Stimulated activated naive B cell treated with anti-CD40 and anti-IgM and Interleukin-4, amounts not matched to agents 10 μg/mL and 1 μg/mL and 100 μg/mL, for 72 hours (primary cell): ENCODE data around the gene EPAS1.

ENCODE experiments used
- ATAC-seq, 2 donors: fragments of 150-1000 bp; cut with Tn5 transposase; replicated peaks; 2 replicates each; pipeline ENCODE4 v1.10.0; 2021; ENCODE audit warnings: moderate library complexity in 1 of 2
- DNase-seq: peaks from one replicate; pipeline ENCODE4 v3.0.0; 2021
- H3K27ac Mint-ChIP-seq: one replicate; pipeline ENCODE4 v1.8.0; 2022; ENCODE audit warnings: mild to moderate bottlenecking, mixed read lengths
- H3K27me3 Mint-ChIP-seq, 2 donors: one replicate each; pipeline ENCODE4 v1.8.0; 2022; ENCODE audit warnings: mixed read lengths in 2 of 2
- H3K36me3 Mint-ChIP-seq, 2 donors: one replicate each; pipeline ENCODE4 v1.8.0; 2022; ENCODE audit warnings: mixed read lengths in 2 of 2, mild to moderate bottlenecking in 1 of 2
- H3K4me1 Mint-ChIP-seq, 2 donors: one replicate each; pipeline ENCODE4 v1.8.0; 2022; ENCODE audit warnings: mixed read lengths in 2 of 2, mild to moderate bottlenecking in 1 of 2
- H3K4me3 Mint-ChIP-seq, 2 donors: one replicate each; pipeline ENCODE4 v1.8.0; 2022; ENCODE audit warnings: mild to moderate bottlenecking in 2 of 2, mixed read lengths in 2 of 2, moderate library complexity in 1 of 2
- H3K9me3 Mint-ChIP-seq, 2 donors: one replicate each; pipeline ENCODE4 v1.8.0; 2022; ENCODE audit warnings: mixed read lengths in 2 of 2, mild to moderate bottlenecking in 1 of 2

The EPAS1 gene

DNA sequence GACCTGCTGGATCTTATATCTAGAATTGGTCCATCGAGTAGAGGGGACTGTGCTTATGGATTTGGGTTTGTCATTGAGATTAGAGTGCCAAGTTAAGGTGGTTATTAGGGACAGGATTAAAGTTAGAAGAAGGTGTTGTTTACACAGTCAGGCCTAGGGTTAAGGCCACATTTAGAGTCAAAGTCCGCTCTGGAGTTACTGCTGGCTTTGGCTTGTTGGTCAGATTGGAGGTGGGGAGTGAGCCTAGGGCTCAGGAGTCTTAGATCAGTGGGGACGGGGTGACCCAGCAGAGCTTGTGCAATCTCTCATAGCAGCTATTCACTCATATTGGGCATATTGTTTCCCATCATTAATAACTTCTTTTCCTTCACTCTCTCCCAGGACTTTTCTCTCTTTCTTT lies 13.5 kb upstream of the EPAS1 start:
- Mint-ChIP-seq H3K4me1 (no peaks in the 10 kb centered on the region), H3K9me3 (no peaks in the 10 kb centered on the region)

DNA sequence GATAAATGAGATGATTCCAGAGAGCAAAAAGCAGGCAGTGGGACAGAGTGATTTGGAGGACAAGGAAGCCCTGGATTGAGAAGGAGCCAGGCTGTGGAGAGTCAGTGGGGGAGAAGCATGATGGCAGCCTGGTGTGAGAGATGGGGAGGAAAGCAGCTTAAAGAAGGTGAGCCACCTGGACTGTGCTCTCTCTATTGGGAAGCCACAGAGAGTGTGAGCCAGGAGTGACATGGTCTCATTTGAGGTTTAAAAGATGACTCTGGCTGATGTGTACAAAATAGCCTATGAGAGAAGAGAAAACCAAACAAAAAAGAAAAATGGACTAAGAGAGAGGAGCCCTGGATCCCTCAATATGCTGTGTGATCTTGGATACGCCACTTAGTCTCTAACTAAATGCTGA lies 12.9 kb upstream of the EPAS1 start:
- DNase-seq (no peak), ATAC-seq (no peak)
- Mint-ChIP-seq H3K9me3 (no peaks in the 10 kb centered on the region), H3K27ac (no peak overlapping the region), H3K4me3 (no peak overlapping the region), H3K36me3 (no peaks in the 10 kb centered on the region), H3K27me3 (peaks cover 5 to 8% of the 10 kb centered on the region in 2 donors), H3K4me1 (no peaks in the 10 kb centered on the region)

More for the DNA sequence above, 13.5 kb upstream of the EPAS1 start:
- ATAC-seq (no peak), DNase-seq (no peak)
- Mint-ChIP-seq H3K27ac (no peak overlapping the region), H3K27me3 (peaks cover 10 to 13% of the 10 kb centered on the region in 2 donors), H3K4me3 (no peak overlapping the region), H3K36me3 (no peaks in the 10 kb centered on the region)

DNA sequence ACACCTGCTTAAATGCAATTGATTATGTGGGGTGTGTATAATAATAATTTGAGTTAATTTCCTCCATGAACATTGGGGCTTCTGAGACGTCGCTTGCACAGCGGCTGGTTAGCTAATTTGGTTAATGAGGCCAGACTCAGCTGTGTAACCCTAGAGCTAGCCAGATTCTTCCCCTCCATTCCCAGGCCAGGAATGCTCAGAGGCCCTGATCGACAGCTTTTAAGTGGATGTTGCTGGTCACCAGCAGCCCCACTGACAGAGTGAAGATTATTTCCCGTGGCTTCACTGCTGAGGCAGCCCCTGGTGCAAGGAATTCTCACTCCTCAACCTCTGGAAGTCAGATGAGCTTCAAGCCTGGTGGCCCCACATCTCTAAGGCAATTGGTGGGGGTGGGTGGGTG lies 12.4 kb upstream of the EPAS1 start:
- Mint-ChIP-seq H3K9me3 (no peaks in the 10 kb centered on the region), H3K27ac (no peak overlapping the region), H3K36me3 (no peaks in the 10 kb centered on the region), H3K27me3 (peaks cover 5 to 8% of the 10 kb centered on the region in 2 donors), H3K4me1 (no peaks in the 10 kb centered on the region), H3K4me3 (no peak overlapping the region)
- no peak for ATAC-seq
- DNase-seq: no peak

GRCh38 chr2:46286715-46287114 lies 10.5 kb upstream of the EPAS1 start:
- no peak for ATAC-seq
- no peaks in the 10 kb centered on the region for H3K9me3 Mint-ChIP-seq
- H3K4me1 Mint-ChIP-seq: no peaks in the 10 kb centered on the region
- no peak for DNase-seq
- no peaks in the 10 kb centered on the region for H3K36me3 Mint-ChIP-seq
- no peak overlapping the region for H3K27ac Mint-ChIP-seq
- no peak overlapping the region for H3K4me3 Mint-ChIP-seq
- peaks cover 6 to 10% of the 10 kb centered on the region in 2 donors for H3K27me3 Mint-ChIP-seq

GRCh38 chr2:46290078-46290477 lies 7.1 kb upstream of the EPAS1 start:
- Mint-ChIP-seq H3K4me3 (no peak overlapping the region), H3K4me1 (no peaks in the 10 kb centered on the region), H3K36me3 (no peaks in the 10 kb centered on the region), H3K27me3 (peaks cover 5 to 8% of the 10 kb centered on the region in 2 donors), H3K27ac (no peak overlapping the region), H3K9me3 (no peaks in the 10 kb centered on the region)
- DNase-seq (no peak), ATAC-seq (no peak)

GRCh38 chr2:46293466-46293865 lies 3.7 kb upstream of the EPAS1 start:
- Mint-ChIP-seq H3K4me3 (no peak overlapping the region), H3K27me3 (peaks cover 28 to 35% of the 10 kb centered on the region in 2 donors), H3K27ac (no peak overlapping the region), H3K9me3 (no peaks in the 10 kb centered on the region), H3K4me1 (peaks cover 10 to 17% of the 10 kb centered on the region in 2 donors), H3K36me3 (no peaks in the 10 kb centered on the region)
- DNase-seq: no peak
- ATAC-seq: no peak

- DNase-seq (no peak), ATAC-seq (no peak)
- peaks cover 35 to 43% of the 10 kb centered on the region in 2 donors for H3K27me3 Mint-ChIP-seq
- peaks cover 16 to 26% of the 10 kb centered on the region in 2 donors for H3K4me1 Mint-ChIP-seq
- no peaks in the 10 kb centered on the region for H3K36me3 Mint-ChIP-seq
- H3K9me3 Mint-ChIP-seq: no peaks in the 10 kb centered on the region
- H3K27ac Mint-ChIP-seq: no peak overlapping the region
- H3K4me3 Mint-ChIP-seq: no peak overlapping the region
These were observed 2.9 kb upstream of the EPAS1 start for GRCh38 chr2:46294176-46294836.

DNA sequence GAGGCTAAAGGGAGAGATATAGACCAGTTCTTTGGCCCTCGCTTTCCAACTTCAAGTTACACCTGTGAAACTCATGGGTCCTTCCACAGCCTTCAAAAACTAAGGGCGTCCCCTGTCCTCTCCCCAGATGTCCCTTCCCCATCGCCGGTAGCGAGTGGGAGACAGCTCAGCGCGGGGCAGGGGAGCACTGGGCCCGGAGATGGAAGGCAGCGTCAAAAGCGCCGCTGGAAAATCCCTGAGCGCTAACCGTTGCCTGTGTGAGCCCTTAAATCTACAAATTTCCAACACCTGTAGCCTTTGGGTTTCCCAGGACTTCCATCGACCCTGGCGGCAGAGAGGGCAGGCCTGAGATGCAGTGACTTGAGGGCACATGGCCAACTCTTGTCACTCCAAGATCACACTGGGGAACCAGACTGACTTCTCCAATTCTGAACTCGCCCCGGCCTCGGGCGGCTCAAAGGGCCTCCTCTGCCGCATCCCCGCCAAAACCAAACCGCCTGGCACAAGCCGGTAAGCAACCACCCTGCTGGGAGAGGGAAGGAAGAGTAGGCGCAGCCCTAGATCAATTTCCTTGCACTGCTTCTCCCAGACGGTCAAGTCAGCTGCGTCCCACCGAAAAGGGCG lies 879 bp upstream of the EPAS1 start:
- peak; percentile 6 to 26 for ATAC-seq

DNA sequence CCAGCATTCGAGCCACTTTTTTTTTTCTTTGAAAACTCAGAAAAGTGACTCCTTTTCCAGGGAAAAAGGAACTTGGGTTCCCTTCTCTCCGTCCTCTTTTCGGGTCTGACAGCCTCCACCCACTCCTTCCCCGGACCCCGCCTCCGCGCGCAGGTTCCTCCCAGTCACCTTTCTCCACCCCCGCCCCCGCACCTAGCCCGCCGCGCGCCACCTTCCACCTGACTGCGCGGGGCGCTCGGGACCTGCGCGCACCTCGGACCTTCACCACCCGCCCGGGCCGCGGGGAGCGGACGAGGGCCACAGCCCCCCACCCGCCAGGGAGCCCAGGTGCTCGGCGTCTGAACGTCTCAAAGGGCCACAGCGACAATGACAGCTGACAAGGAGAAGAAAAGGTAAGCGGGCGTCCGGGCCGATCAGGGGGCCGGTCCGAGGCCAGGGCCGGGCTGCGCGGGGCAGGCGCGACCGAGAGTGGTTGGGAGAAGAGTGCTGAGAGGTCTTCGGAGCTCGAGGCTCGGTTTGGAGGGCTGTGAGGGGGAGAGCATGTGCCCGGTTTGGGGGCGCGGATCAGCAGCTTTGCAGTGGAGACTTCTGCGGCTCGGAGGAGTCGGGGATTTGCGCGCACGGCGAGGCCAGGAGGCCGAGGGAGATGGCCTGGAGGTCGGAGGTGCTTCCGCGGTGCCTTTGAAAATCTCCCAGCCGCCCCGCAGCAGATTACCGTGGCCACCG lies 502 bp downstream of the EPAS1 start:
- no peaks in the 10 kb centered on the region for H3K36me3 Mint-ChIP-seq
- peaks cover 57 to 60% of the 10 kb centered on the region in 2 donors for H3K27me3 Mint-ChIP-seq
- DNase-seq: peak; percentile 26
- peaks cover 22 to 31% of the 10 kb centered on the region in 2 donors for H3K4me1 Mint-ChIP-seq
- H3K9me3 Mint-ChIP-seq: no peaks in the 10 kb centered on the region
- H3K4me3 Mint-ChIP-seq: peak overlapping the region; percentile 85 to 90
- peak overlapping the region; percentile 86 for H3K27ac Mint-ChIP-seq
- ATAC-seq: peak; percentile 40 to 46

More for the DNA sequence above, 879 bp upstream of the EPAS1 start:
- Mint-ChIP-seq H3K27ac (no peak overlapping the region), H3K36me3 (no peaks in the 10 kb centered on the region), H3K4me1 (peaks cover 22 to 31% of the 10 kb centered on the region in 2 donors), H3K4me3 (peak overlapping the region; percentile 62 to 78), H3K9me3 (no peaks in the 10 kb centered on the region), H3K27me3 (peaks cover 53% of the 10 kb centered on the region in 2 donors)
- peak; percentile 9 for DNase-seq

- H3K4me1 Mint-ChIP-seq: peaks cover 22 to 31% of the 10 kb centered on the region in 2 donors
- H3K9me3 Mint-ChIP-seq: no peaks in the 10 kb centered on the region
- no peaks in the 10 kb centered on the region for H3K36me3 Mint-ChIP-seq
- peak overlapping the region; percentile 86 for H3K27ac Mint-ChIP-seq
- peak overlapping the region; percentile 85 to 90 for H3K4me3 Mint-ChIP-seq
- DNase-seq (no peak), ATAC-seq (no peak)
- peaks cover 61 to 64% of the 10 kb centered on the region in 2 donors for H3K27me3 Mint-ChIP-seq
These were observed 990 bp downstream of the EPAS1 start for GRCh38 chr2:46298272-46298521.

GRCh38 chr2:46298522-46299353 lies 1.5 kb downstream of the EPAS1 start:
- Mint-ChIP-seq H3K9me3 (no peaks in the 10 kb centered on the region), H3K4me1 (peaks cover 22 to 31% of the 10 kb centered on the region in 2 donors), H3K36me3 (no peaks in the 10 kb centered on the region), H3K4me3 (peak overlapping the region; percentile 85 to 90), H3K27me3 (peaks cover 66 to 70% of the 10 kb centered on the region in 2 donors), H3K27ac (peak overlapping the region; percentile 86)
- no peak for ATAC-seq
- DNase-seq: no peak

- peak overlapping the region; percentile 85 to 90 for H3K4me3 Mint-ChIP-seq
- no peak for ATAC-seq
- no peak overlapping the region for H3K27ac Mint-ChIP-seq
- H3K4me1 Mint-ChIP-seq: peaks cover 22 to 31% of the 10 kb centered on the region in 2 donors
- no peaks in the 10 kb centered on the region for H3K36me3 Mint-ChIP-seq
- no peaks in the 10 kb centered on the region for H3K9me3 Mint-ChIP-seq
- peaks cover 69 to 74% of the 10 kb centered on the region in 2 donors for H3K27me3 Mint-ChIP-seq
- no peak for DNase-seq
These were observed 2.4 kb downstream of the EPAS1 start for GRCh38 chr2:46299365-46300263.

DNA sequence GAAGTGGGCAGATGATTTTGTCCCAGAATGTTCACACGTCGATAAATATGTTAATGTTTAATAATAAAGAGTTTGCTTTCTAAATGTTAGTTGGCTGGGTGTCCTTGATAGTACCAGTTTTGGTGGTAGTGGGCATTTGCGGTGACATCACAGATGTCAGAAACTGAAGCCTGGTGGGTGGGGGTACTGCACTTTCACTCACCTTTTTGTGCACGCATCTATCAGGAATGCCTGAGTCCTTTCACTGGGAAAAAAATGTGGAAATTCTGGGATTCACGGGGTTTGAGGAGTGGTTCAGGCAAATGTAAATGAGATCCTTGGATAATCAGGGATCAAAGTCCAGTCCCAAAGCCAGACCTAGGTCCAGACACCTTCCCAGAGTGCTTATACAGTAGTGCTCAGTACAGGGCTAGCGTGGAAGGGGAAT lies 3.2 kb downstream of the EPAS1 start:
- peaks cover 2 to 5% of the 10 kb centered on the region in 2 donors for H3K9me3 Mint-ChIP-seq
- ATAC-seq (no peak), DNase-seq (no peak)
- H3K4me1 Mint-ChIP-seq: peaks cover 22 to 31% of the 10 kb centered on the region in 2 donors
- H3K27me3 Mint-ChIP-seq: peaks cover 72 to 76% of the 10 kb centered on the region in 2 donors
- peaks cover 2 to 3% of the 10 kb centered on the region in 2 donors for H3K36me3 Mint-ChIP-seq
- no peak overlapping the region for H3K27ac Mint-ChIP-seq
- H3K4me3 Mint-ChIP-seq: no peak overlapping the region
